Stimulated activated CD8-positive, alpha-beta memory T cell treated with anti-CD3 and anti-CD28 coated beads, Interleukin-4, amount 100 ng/mL, for 1 hour (primary cell): ENCODE data around the gene PNMT.

Experiments used
- DNase-seq, 2 donors: peaks; one replicate each; pipeline ENCODE4 v3.0.0-alpha.2; 2020; ENCODE audit warnings: low read depth in 2 of 2, low spot score in 1 of 2

The PNMT gene

GRCh38 chr17:39633570-39634183, 34.6 kb upstream of the PNMT start:
- DNase-seq: no peak

- no peak for DNase-seq
These were observed 33.8 kb upstream of the PNMT start for GRCh38 chr17:39634384-39634871.

- no peak for DNase-seq
These were observed 32.6 kb upstream of the PNMT start for GRCh38 chr17:39635614-39636176.

DNA sequence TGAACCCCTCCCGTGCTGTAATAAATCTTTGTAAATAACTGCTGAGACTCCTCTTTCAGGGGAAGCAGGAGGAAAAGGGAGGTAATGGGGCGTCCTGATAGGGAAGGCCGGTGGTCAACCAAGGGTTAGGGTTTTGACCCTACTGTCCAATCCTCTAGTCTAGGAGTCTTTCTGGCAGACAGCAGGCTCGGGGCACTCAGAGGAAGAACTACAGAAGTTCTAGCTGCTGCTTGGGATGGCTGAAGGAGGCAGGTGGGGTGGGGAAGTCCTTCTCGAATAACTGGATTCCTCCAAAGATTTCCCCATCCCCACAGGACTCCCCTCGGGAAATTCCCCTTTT, 31.7 kb upstream of the PNMT start:
- DNase-seq: no peak

GRCh38 chr17:39636927-39637736, 31.1 kb upstream of the PNMT start, which contains the start of gene STARD3:
Gene STARD3 (plus strand): TSS chr17:39637144. CDS start chr17:39653532, 16,388 bp downstream.
- DNase-seq: peak; percentile 78 to 80

- no peak for DNase-seq
These were observed 29.9 kb upstream of the PNMT start for GRCh38 chr17:39638317-39638716.

DNA sequence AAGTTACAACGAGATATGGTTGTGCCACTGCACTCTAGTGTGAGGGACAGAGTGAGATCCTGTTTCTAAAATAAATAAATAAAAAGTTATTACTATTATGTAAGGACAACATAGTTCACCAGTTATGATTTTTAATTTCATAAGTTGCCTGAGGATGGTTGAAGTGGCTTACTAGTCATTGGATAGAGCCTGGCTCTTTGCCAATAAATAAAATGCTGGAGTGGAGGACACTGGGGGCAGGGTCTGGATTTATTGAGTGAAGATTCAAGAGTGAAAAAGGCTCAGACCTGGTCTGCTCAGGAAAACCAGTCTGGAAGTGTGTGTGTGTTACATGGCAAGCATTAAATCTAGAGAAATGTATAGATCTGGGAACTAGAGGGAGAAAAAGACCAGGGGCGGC, 29.2 kb upstream of the PNMT start:
- DNase-seq: no peak

DNA sequence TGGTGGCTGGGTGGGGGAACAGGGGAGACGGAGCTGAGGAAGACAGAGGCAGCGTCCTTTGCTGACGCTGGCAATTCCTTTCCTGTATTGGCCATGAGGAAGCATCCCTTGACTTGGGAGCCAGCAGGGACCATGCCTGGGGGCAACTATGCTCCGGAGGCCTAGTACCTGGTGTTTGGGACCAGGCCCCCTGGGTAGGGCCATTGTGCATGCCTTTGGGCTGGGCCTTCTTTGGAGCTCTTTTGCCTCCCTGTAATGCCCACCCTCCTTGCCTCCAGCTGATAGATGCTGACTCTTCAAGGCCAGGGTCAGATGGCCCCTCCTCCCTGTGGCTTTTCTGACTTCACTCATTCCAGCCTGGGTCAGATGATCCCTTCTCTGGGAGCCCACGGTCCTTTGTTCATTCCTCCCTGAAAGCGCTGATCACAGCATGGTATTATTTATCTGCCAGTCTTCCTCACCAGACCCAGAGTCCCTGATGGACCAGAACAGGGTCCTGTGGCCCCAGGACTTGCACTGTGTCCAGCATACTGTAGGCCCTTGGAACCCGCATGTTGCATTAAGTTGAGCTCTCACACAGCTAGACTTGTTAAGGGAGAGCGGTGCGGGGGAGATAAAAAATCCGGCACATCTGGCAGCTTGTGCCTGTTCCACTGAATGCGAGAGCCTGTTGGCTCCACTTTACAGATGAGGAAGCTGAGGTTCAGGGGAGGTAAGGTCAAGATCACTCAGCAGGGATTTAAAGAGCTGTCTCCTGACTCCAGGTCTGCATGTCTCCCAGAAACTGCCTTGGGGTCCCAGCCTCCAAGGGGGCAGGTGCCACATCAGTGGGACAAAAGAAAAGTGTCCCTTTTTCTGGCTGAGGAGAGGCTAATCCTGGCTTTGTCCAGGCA, 28.4 kb upstream of the PNMT start:
- no peak for DNase-seq

DNA sequence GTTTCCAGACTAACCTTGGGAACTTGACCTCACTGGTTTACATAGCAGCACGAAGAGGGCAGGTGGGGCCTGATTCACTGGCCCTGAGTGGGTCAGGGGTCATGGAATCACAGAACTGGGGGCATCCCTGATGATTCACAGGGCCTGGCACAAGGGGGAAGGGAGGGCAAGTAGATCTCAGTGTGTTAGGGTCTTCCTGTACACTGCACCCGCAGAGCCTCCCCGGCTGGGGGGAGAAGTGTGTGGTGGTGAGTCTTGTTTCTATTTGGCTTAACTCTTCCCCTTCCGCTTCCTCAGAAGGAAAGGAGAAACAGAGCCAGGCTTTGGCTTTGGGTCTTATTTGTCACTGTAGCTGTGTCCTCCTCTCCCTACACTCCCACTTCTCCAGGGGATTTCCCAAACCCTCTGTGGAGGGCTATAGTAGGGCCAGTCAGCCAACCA, 27.6 kb upstream of the PNMT start:
- no peak for DNase-seq

DNA sequence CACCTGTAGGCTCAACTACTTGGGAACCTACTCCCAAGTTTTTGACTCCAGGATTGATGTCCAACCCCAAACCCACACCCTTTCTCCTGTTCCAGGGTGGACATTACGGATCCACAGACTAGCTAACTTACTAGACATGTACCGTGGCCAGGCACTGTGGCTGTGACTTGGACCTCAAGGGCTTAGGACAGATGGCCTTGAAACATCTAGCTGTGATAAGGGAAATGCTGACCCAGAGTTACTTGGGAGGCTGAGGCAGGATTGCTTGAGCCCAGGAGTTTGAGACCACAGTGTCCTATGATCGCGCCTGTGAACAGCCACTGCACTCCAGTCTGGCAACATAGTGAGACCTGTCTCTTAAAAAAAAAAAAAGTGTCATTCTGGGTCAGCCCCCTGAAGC, 27.2 kb upstream of the PNMT start:
- no peak for DNase-seq

GRCh38 chr17:39641883-39642282, 26.4 kb upstream of the PNMT start:
- DNase-seq: no peak

DNA sequence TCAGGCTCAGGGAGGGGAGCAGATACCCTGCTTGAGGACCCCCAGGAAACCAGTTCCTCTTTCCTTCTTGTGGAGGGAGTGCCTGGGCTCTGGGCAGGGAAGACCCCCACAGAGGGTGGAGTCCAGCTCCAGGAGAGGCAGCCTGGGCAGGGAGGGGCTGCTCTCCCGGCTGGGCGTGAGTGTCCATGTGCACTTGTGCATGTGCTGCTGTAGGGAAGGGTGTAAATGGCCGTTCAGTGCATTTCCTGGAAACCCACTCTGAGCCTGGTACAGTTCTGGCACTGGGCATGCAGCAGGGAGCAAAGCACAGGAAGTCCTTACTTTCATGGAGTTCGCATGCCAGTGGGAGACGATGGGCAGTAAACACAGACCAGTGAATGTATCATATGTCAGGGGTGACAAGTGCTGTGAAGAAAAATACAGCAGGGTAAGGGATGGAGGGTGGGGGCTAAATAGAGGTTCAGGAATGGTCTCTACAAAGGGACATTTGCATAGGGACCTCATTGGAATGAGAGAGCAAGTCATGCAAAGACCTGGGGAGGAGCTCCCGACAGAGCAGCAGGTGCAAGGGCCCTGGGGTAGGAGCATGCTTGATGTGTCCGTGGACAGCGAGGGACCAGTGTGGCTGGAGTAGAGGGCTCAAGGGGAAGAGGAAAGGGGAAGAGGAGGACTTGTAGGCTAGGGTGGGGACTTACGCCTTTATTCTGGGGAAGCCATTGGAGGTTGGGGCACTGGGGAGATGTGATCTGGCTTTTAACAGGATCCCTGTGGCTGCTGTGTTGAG, 25.8 kb upstream of the PNMT start:
- no peak for DNase-seq

- DNase-seq: no peak
These were observed 25.0 kb upstream of the PNMT start for GRCh38 chr17:39643271-39643670.

GRCh38 chr17:39647256-39647655, 21.0 kb upstream of the PNMT start:
- DNase-seq: no peak

DNA sequence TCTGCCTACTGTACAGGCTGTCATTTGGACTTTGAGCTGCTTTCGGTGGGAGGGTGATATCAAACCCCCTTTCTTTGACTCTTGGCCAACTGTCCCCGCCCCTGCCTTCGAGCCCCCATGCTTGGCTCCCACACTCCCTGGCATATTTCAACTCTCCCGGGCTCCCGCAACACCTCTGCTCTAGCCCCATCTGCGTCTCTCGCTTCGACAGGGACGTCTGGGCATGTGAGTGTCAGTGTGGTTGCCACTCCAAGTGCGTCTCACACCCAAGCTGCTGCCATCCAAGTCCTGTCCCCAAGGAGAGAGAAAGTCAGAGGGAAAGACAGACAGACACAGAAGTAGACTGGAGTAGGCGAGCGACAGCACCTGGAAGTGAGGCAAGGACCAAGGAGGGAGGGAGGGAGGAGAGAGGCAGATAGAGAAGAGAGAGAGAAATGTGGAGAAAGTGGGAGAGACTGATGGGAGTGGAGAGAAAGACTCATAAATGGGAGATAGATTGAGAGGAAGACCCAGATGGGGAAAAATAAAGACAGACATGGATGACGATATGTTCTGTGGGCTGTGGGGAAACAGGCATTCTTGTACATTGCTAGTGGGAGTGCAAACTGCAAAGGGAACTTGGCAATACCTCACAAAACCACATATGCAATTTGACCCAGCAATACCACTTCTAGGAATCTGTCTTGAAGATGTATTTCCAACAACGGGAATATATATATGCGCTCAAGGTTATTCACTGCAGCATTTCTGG, 19.5 kb upstream of the PNMT start:
- DNase-seq: no peak

- DNase-seq: no peak
These were observed 18.1 kb upstream of the PNMT start for GRCh38 chr17:39650121-39650579.

DNA sequence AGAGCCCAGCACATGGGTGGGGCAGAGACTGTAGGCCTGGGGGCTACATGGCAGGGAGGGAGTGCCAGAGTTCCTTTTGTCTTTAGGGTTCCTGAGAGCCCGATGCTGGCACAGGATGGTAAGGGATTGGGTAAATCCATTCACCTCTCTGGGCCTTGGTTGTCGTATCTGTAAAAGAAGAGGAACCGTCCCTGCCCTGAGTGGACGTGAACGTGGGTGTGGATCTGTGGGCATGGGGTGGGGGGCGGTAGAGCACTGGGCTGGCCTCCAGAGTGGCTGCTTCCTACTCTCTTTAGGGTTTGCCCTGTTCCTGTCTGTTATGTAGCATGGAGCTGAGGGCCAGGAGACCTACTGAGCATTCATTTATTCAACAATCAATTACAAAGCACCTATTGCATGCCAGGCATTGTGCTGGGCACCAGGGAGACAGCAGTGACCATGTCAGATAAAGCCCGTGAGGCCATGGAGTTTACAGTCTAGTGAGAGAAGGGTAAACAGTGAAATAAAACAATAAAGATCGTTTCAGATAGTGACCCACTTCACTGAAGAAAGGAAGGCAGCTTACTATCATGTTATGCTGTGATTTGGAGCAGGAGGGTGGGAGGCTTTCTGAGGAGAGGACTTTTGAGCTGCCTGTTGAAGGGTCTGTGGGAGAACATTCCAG, 16.2 kb upstream of the PNMT start:
- DNase-seq: no peak

- DNase-seq: no peak
These were observed 15.5 kb upstream of the PNMT start for GRCh38 chr17:39652587-39653315.

- no peak for DNase-seq
These were observed 15.0 kb upstream of the PNMT start for GRCh38 chr17:39653316-39653661.
